B cell (primary cell): ENCODE measurements around the gene GPC3. TPM values are rescaled to one million over a fixed set of nuclear protein-coding genes. Genes with fewer than 3 reads are reported as not detected.

ENCODE experiments used
- ATAC-seq: fragments of 200-7000 bp; cut with Tn5 transposase; one replicate; pipeline ENCODE4 v1.10.0; 2021; ENCODE audit warnings: low read depth, mild to moderate bottlenecking, moderate number of reproducible peaks, moderate library complexity
- CTCF ChIA-PET: fragments of 350-600 bp; sonication (Branson Sonifier 250); formaldehyde crosslinking; loops from one replicate; lab custom pipeline; 2021; ENCODE audit warnings: antibody characterized with exemption, inconsistent platforms; lab: Charles Lee
- POLR2A ChIA-PET: fragments of 350-600 bp; sonication (Branson Sonifier 250); formaldehyde crosslinking; loops from one replicate; lab custom pipeline; 2021; ENCODE audit warnings: antibody characterized with exemption; lab: Charles Lee
- DNase-seq: peaks from one replicate; pipeline ENCODE4 v3.0.0; 2013
- H2AFZ ChIP-seq: 2 replicates; pipeline ENCODE4 v1.6.1; 2012; ENCODE audit warnings: mild to moderate bottlenecking, low read depth, low read length; ENCODE audit not compliant: insufficient read depth, poor library complexity, severe bottlenecking
- H3K27ac ChIP-seq, 2 donors: 1 replicate in 1 of 2; 2 replicates in 1 of 2; pipeline ENCODE4 v1.5.1; 2012 to 2013; ENCODE audit warnings: low read length in 2 of 2, mild to moderate bottlenecking in 2 of 2, moderate library complexity in 1 of 2
- H3K27me3 ChIP-seq, 4 experiments: fragments of 200-600 bp in 1 of 4; sonication (generic) in 1 of 4; replicated peaks in 1 of 4; 1 replicate in 2 of 4; 2 replicates in 2 of 4; pipeline versions ENCODE4 v1.6.1 to v1.7.0; 2013 to 2016; ENCODE audit warnings: low read length in 3 of 4, mild to moderate bottlenecking in 2 of 4, mixed read lengths in 1 of 4, moderate library complexity in 1 of 4; ENCODE audit not compliant: insufficient read depth in 4 of 4, control insufficient read depth in 3 of 4; ENCODE audit errors: control extremely low read depth in 1 of 4
- H3K36me3 ChIP-seq, 2 experiments: replicated peaks in 1 of 2; 1 replicate in 1 of 2; 2 replicates in 1 of 2; pipeline versions ENCODE4 v1.6.1 to v1.7.1; 2013; ENCODE audit warnings: low read length in 1 of 2; ENCODE audit not compliant: insufficient read depth in 2 of 2, control insufficient read depth in 1 of 2; ENCODE audit errors: control extremely low read depth in 1 of 2, extremely low read depth in 1 of 2
- H3K4me1 ChIP-seq, 2 donors: fragments of 200-600 bp in 1 of 2; sonication (generic) in 1 of 2; 1 replicate in 1 of 2; 2 replicates in 1 of 2; pipeline versions ENCODE4 v1.5.1 to v1.6.1; 2013 to 2017; ENCODE audit warnings: low read length in 2 of 2; ENCODE audit not compliant: control insufficient read depth in 2 of 2, insufficient read depth in 2 of 2
- H3K4me2 ChIP-seq: replicated peaks from 2 replicates; pipeline ENCODE3; 2012; ENCODE audit warnings: mild to moderate bottlenecking, low read depth, low read length; ENCODE audit not compliant: poor library complexity, severe bottlenecking
- H3K4me3 ChIP-seq, 5 experiments: fragments of 200-600 bp in 1 of 5; sonication (generic) in 1 of 5; 1 replicate in 3 of 5; 2 replicates in 2 of 5; pipeline versions ENCODE4 v1.5.1 to v1.7.0; 2011 to 2016; ENCODE audit warnings: low read length in 4 of 5, mild to moderate bottlenecking in 4 of 5, low read depth in 2 of 5, control low read depth in 1 of 5, moderate library complexity in 1 of 5; ENCODE audit not compliant: insufficient read depth in 1 of 5; ENCODE audit errors: control extremely low read depth in 1 of 5, extremely low read depth in 1 of 5
- H3K79me2 ChIP-seq: fragments of 200-600 bp; sonication (generic); one replicate; pipeline ENCODE4 v1.6.0; 2016; ENCODE audit warnings: low read length; ENCODE audit not compliant: control insufficient read depth, insufficient read depth
- H3K9ac ChIP-seq: fragments of 200-600 bp; sonication (generic); 2 replicates; pipeline ENCODE4 v1.6.1; 2017; ENCODE audit warnings: mild to moderate bottlenecking, low read length, moderate library complexity
- H3K9me3 ChIP-seq, 3 donors: one replicate each; pipeline versions ENCODE4 v1.6.1 to v1.7.1; 2013; ENCODE audit warnings: low read length in 2 of 3; ENCODE audit not compliant: control insufficient read depth in 2 of 3, insufficient read depth in 1 of 3; ENCODE audit errors: control extremely low read depth in 1 of 3
- H4K20me1 ChIP-seq: 2 replicates; pipeline ENCODE4 v1.6.0; 2012; ENCODE audit warnings: mild to moderate bottlenecking, low read length; ENCODE audit not compliant: insufficient read depth, control insufficient read depth, poor library complexity, severe bottlenecking
- H3K27ac Mint-ChIP-seq: one replicate; pipeline ENCODE4 v1.8.0; 2021; ENCODE audit warnings: mixed read lengths
- H3K27me3 Mint-ChIP-seq: one replicate; pipeline ENCODE4 v1.8.0; 2021; ENCODE audit warnings: mixed read lengths
- H3K4me1 Mint-ChIP-seq: one replicate; pipeline ENCODE4 v1.8.0; 2021; ENCODE audit warnings: mixed read lengths
- H3K4me3 Mint-ChIP-seq: one replicate; pipeline ENCODE4 v1.8.0; 2021; ENCODE audit warnings: mixed read lengths
- H3K9me3 Mint-ChIP-seq: one replicate; pipeline ENCODE4 v1.8.0; 2022; ENCODE audit warnings: mixed read lengths; ENCODE audit not compliant: insufficient read depth
- EZH2 ChIP-seq: IDR thresholded peaks from 2 replicates; pipeline ENCODE4 v1.6.1; 2012; ENCODE audit warnings: borderline replicate concordance, low read depth, mild to moderate bottlenecking, moderate library complexity, low read length; ENCODE audit not compliant: insufficient read depth, poor library complexity, severe bottlenecking
- WGBS: methylation state at CpG from one replicate; pipeline ENCODE4 v1.1.5; 2013; ENCODE audit warnings: missing lambda C conversion rate; ENCODE audit not compliant: insufficient coverage; 5-methylcytosine and 5-hydroxymethylcytosine counted together
- intact Hi-C: fragments of 100-400 bp; cut with micrococcal nuclease; formaldehyde crosslinking; loops from one replicate; pipeline ENCODE4 v1.10.0; 2022
- polyA plus RNA-seq: library from polyadenylated mRNA; depleted of rRNA; stranded (reverse); fragments of >200 nt; gene quantifications from 2 replicates; pipeline ENCODE4 v1.2.3, GENCODE V29; 2012
- total RNA-seq, 2 donors: library from RNA; stranded (reverse); fragments of 120-200 nt in 1 of 2; gene quantifications; 1 replicate in 1 of 2; 2 replicates in 1 of 2; pipeline versions ENCODE4 v1.2.3 to v1.2.4, GENCODE V29; 2013 to 2022
- TF ChIP-seq, protein P1 (sequence below): fragments of 200-600 bp; IDR thresholded peaks from one replicate; pipeline ENCODE4 v1.8.0; 2022; ENCODE audit warnings: antibody characterized with exemption, mild to moderate bottlenecking

The GPC3 gene
- total and polyA plus RNA-seq, 2 donors (not counting 1 experiment from before 2014, with no cell fraction given): not detected

DNA sequence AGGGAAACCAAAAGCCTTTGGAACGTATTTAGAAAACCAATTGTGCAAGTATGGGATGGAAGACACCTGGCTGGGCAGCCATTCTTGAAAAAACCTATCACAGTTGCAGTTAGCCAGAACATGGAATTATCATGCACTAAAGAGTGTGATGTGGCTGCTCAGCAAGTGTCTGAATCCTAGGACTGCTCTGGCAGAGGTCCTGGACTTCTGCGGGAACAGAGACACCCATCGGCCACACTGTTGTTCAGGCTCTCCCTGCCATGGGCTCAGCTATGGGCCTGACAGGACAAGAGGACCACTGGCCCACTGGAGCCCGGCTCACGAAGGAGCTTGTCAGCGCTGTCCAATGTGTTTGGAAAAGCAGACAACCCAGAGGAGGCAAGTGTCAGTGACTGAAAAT is 454.4 kb downstream of the GPC3 start:
- no peak for DNase-seq
- H2AFZ ChIP-seq: no peak overlapping the region
- Mint-ChIP-seq H3K4me1 (no peaks in the 10 kb centered on the region), H3K27me3 (no peaks in the 10 kb centered on the region), H3K9me3 (no peaks in the 10 kb centered on the region), H3K27ac (no peak overlapping the region), H3K4me3 (no peak overlapping the region)
- TF ChIP-seq, protein P1, sequence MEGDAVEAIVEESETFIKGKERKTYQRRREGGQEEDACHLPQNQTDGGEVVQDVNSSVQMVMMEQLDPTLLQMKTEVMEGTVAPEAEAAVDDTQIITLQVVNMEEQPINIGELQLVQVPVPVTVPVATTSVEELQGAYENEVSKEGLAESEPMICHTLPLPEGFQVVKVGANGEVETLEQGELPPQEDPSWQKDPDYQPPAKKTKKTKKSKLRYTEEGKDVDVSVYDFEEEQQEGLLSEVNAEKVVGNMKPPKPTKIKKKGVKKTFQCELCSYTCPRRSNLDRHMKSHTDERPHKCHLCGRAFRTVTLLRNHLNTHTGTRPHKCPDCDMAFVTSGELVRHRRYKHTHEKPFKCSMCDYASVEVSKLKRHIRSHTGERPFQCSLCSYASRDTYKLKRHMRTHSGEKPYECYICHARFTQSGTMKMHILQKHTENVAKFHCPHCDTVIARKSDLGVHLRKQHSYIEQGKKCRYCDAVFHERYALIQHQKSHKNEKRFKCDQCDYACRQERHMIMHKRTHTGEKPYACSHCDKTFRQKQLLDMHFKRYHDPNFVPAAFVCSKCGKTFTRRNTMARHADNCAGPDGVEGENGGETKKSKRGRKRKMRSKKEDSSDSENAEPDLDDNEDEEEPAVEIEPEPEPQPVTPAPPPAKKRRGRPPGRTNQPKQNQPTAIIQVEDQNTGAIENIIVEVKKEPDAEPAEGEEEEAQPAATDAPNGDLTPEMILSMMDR: no peak
- no peak for TF ChIP-seq EZH2
- ChIA-PET POLR2A (no interaction called here), CTCF (no interaction called here)
- H3K4me2 ChIP-seq: no peak overlapping the region
- H3K4me1 ChIP-seq: no peaks in the 10 kb centered on the region
- no peak overlapping the region for H3K4me3 ChIP-seq
- no peaks in the 10 kb centered on the region for H3K9me3 ChIP-seq
- H4K20me1 ChIP-seq: no peaks in the 10 kb centered on the region
- WGBS: 94% methylated on average over 2 of the region's 6 CpGs
- no peak overlapping the region for H3K9ac ChIP-seq
- no peaks in the 10 kb centered on the region for H3K36me3 ChIP-seq
- ATAC-seq: no peak
- H3K27me3 ChIP-seq: no peaks in the 10 kb centered on the region
- intact Hi-C loops: no loop called here
- no peaks in the 10 kb centered on the region for H3K79me2 ChIP-seq
- H3K27ac ChIP-seq: no peak overlapping the region

DNA sequence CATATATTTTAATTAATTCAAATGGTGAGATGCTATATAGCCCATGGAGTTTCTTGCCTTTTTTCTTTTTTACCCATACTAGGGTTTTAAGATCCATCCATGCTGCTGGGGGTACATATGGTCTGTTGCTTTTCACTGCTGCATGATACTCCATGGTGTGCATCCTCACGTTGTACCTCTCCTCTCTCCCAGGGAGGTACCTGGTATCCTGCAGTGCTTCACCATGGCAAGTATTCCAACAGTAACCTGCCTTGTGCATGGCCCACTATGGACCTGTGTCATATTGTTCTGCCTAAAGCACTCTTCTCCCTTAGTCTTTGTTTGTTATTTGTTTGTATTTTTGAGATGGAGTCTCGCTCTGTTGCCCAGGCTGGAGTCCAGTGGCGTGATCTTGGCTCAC is 455.8 kb downstream of the GPC3 start:
- TF ChIP-seq EZH2: no peak
- TF ChIP-seq, protein P1: no peak
- H3K27ac ChIP-seq: no peak overlapping the region
- H3K27me3 Mint-ChIP-seq: no peaks in the 10 kb centered on the region
- H3K9me3 ChIP-seq: no peaks in the 10 kb centered on the region
- no peak overlapping the region for H3K4me3 ChIP-seq
- H3K27me3 ChIP-seq: no peaks in the 10 kb centered on the region
- no peaks in the 10 kb centered on the region for H3K9me3 Mint-ChIP-seq
- no peak overlapping the region for H3K9ac ChIP-seq
- H3K4me1 ChIP-seq: no peaks in the 10 kb centered on the region
- intact Hi-C loops: no loop called here
- H3K27ac Mint-ChIP-seq: no peak overlapping the region
- H4K20me1 ChIP-seq: no peaks in the 10 kb centered on the region
- no CpG with 5 or more reads among the region's 3 CpGs for WGBS
- no peaks in the 10 kb centered on the region for H3K79me2 ChIP-seq
- H3K36me3 ChIP-seq: no peaks in the 10 kb centered on the region
- DNase-seq (no peak), ATAC-seq (no peak)
- H3K4me1 Mint-ChIP-seq: no peaks in the 10 kb centered on the region
- ChIA-PET CTCF (no interaction called here), POLR2A (no interaction called here)
- H3K4me3 Mint-ChIP-seq: no peak overlapping the region
- H2AFZ ChIP-seq: no peak overlapping the region
- H3K4me2 ChIP-seq: no peak overlapping the region
